Posterior cingulate gyrus (tissue), 11 donors: Measurements from ENCODE around the gene APBA1.

Experiments used
- DNase-seq, 10 donors: peaks; one replicate each; pipeline versions ENCODE4 v3.0.0 to v3.0.0-alpha.2; 2020 to 2021; ENCODE audit warnings: mixed read lengths in 3 of 10
- intact Hi-C: fragments of 100-400 bp; cut with DNase I; formaldehyde crosslinking; loops from one replicate; pipeline ENCODE4 v1.15.1; 2023

Gene APBA1

GRCh38 chr9:69660304-69660703, 11.9 kb downstream of the APBA1 start:
- DNase-seq = no peak
- intact Hi-C loops = no loop called here

- intact Hi-C loops = no loop called here
Observed at GRCh38 chr9:69658987-69659675, 13.0 kb downstream of the APBA1 start.

GRCh38 chr9:69657269-69657668, 14.9 kb downstream of the APBA1 start:
- intact Hi-C loops = no loop called here
- DNase-seq = no peak

More at GRCh38 chr9:69658987-69659675, 13.0 kb downstream of the APBA1 start:
- DNase-seq = no peak

GRCh38 chr9:69655065-69655464, 17.1 kb downstream of the APBA1 start:
- DNase-seq = no peak
- intact Hi-C loops = no loop called here

GRCh38 chr9:69653261-69653660, 18.9 kb downstream of the APBA1 start:
- intact Hi-C loops = no loop called here
- DNase-seq = no peak

- intact Hi-C loops = no loop called here
- DNase-seq = no peak
Observed at GRCh38 chr9:69649566-69650250, 22.5 kb downstream of the APBA1 start.

- intact Hi-C loops = no loop called here
- DNase-seq = peak in 2 of 10 donors; percentile 65 to 74
Observed at GRCh38 chr9:69647804-69648203, 24.4 kb downstream of the APBA1 start.

GRCh38 chr9:69646810-69647209, 25.4 kb downstream of the APBA1 start:
- DNase-seq = no peak
- intact Hi-C loops = no loop called here

- intact Hi-C loops = no loop called here
- DNase-seq = peak in 9 of 10 donors; percentile 29 to 92 (median 61)
Observed at GRCh38 chr9:69645488-69645887, 26.7 kb downstream of the APBA1 start.

GRCh38 chr9:69643098-69643497, 29.1 kb downstream of the APBA1 start:
- intact Hi-C loops = no loop called here
- no peak for DNase-seq

GRCh38 chr9:69637817-69638200, 34.4 kb downstream of the APBA1 start:
- intact Hi-C loops = no loop called here

GRCh38 chr9:69637193-69637816, 34.9 kb downstream of the APBA1 start:
- intact Hi-C loops = no loop called here

More at GRCh38 chr9:69637817-69638200, 34.4 kb downstream of the APBA1 start:
- no peak for DNase-seq

GRCh38 chr9:69633716-69634115, 38.5 kb downstream of the APBA1 start:
- no peak for DNase-seq
- intact Hi-C loops = no loop called here

More at GRCh38 chr9:69637193-69637816, 34.9 kb downstream of the APBA1 start:
- DNase-seq = no peak

- no peak for DNase-seq
- intact Hi-C loops = no loop called here
Observed at GRCh38 chr9:69632768-69633167, 39.4 kb downstream of the APBA1 start.

- no peak for DNase-seq
- intact Hi-C loops = no loop called here
Observed at GRCh38 chr9:69627281-69627680, 44.9 kb downstream of the APBA1 start.

- no peak for DNase-seq
- intact Hi-C loops = no loop called here
Observed at GRCh38 chr9:69623276-69623675, 48.9 kb downstream of the APBA1 start.

- intact Hi-C loops = no loop called here
- no peak for DNase-seq
Observed at GRCh38 chr9:69622676-69623075, 49.5 kb downstream of the APBA1 start.

- intact Hi-C loops = no loop called here
- DNase-seq = no peak
Observed at GRCh38 chr9:69621730-69622460, 50.3 kb downstream of the APBA1 start.

GRCh38 chr9:69620731-69621130, 51.4 kb downstream of the APBA1 start:
- intact Hi-C loops = no loop called here
- peak in 2 of 10 donors; percentile 51 to 76 for DNase-seq

- DNase-seq = no peak
- intact Hi-C loops = no loop called here
Observed at GRCh38 chr9:69619233-69619632, 52.9 kb downstream of the APBA1 start.

GRCh38 chr9:69617006-69617405, 55.2 kb downstream of the APBA1 start:
- DNase-seq = no peak
- intact Hi-C loops = no loop called here
